HepG2 (cell line): ENCODE results near the gene CNOT2. TPM values are rescaled to one million over a fixed set of nuclear protein-coding genes. Genes with fewer than 3 reads are reported as not detected.

Experiments
- ADNP ChIP-seq: sonication (generic); formaldehyde crosslinking; IDR thresholded peaks from 2 replicates; pipeline ENCODE4 v1.4.0; 2020; ENCODE audit warnings: missing genetic modification reagents
- ATF4 ChIP-seq, 2 experiments: fragments of 450-650 bp in 1 of 2; sonication (generic) in 1 of 2; formaldehyde crosslinking; IDR thresholded peaks; 2 replicates each; pipeline versions ENCODE4 v1.5.0 to v1.8.0; 2020 to 2022; ENCODE audit warnings: mild to moderate bottlenecking in 1 of 2, missing genetic modification reagents in 1 of 2
- FOXK2 ChIP-seq: fragments of 450-650 bp; IDR thresholded peaks from 2 replicates; pipeline ENCODE4 v1.6.1; 2016
- HDAC6 ChIP-seq: fragments of 200-600 bp; sonication (generic); IDR thresholded peaks from 2 replicates; pipeline ENCODE4 v1.7.0; 2017; ENCODE audit warnings: mild to moderate bottlenecking, antibody characterized with exemption, low read length, low read depth
- MAFK ChIP-seq, 2 experiments: IDR thresholded peaks in 1 of 2; conservative IDR thresholded peaks in 1 of 2; 2 replicates each; pipeline ENCODE4 v1.6.1; 2011; ENCODE audit warnings: improper control_type of control experiment in 2 of 2, low read length in 2 of 2
- MED13 ChIP-seq: sonication (generic); formaldehyde crosslinking; IDR thresholded peaks from 2 replicates; pipeline ENCODE4 v1.5.0; 2020; ENCODE audit warnings: missing genetic modification reagents
- MTA1 ChIP-seq: sonication (generic); formaldehyde crosslinking; IDR thresholded peaks from 2 replicates; pipeline ENCODE4 v1.4.0; 2020; ENCODE audit warnings: missing genetic modification reagents, mild to moderate bottlenecking, borderline replicate concordance
- MTF1 ChIP-seq: sonication (generic); formaldehyde crosslinking; IDR thresholded peaks from 2 replicates; pipeline ENCODE4 v1.5.0; 2020; ENCODE audit warnings: missing genetic modification reagents
- RCOR2 ChIP-seq: IDR thresholded peaks from 2 replicates; pipeline ENCODE4 v1.6.1; 2016; ENCODE audit warnings: missing biosample characterization, missing genetic modification reagents
- RXRA ChIP-seq: sonication (generic); formaldehyde crosslinking; IDR thresholded peaks from 2 replicates; pipeline ENCODE4 v1.5.1; 2020; ENCODE audit warnings: missing genetic modification reagents
- SRSF1 ChIP-seq: fragments of 200-400 bp; formaldehyde crosslinking; optimal IDR thresholded peaks from 2 replicates; pipeline ENCODE3; 2017; ENCODE audit warnings: mild to moderate bottlenecking, low read depth, low read length, moderate library complexity
- TARDBP ChIP-seq: sonication (generic); formaldehyde crosslinking; IDR thresholded peaks from 2 replicates; pipeline ENCODE4 v1.8.0; 2022; ENCODE audit warnings: mild to moderate bottlenecking, missing genetic modification reagents
- TBX2 ChIP-seq: sonication (generic); formaldehyde crosslinking; IDR thresholded peaks from 2 replicates; pipeline ENCODE4 v1.5.0; 2020; ENCODE audit warnings: missing genetic modification reagents, mild to moderate bottlenecking, borderline replicate concordance
- TEAD2 ChIP-seq: sonication (generic); formaldehyde crosslinking; IDR thresholded peaks from 2 replicates; pipeline ENCODE4 v1.9.0; 2021; ENCODE audit warnings: missing genetic modification reagents
- TSC22D2 ChIP-seq: sonication (generic); formaldehyde crosslinking; IDR thresholded peaks from 2 replicates; pipeline ENCODE4 v1.5.1; 2020; ENCODE audit warnings: missing genetic modification reagents, mild to moderate bottlenecking, borderline replicate concordance
- ZBTB38 ChIP-seq: sonication (generic); formaldehyde crosslinking; IDR thresholded peaks from 2 replicates; pipeline ENCODE4 v1.5.1; 2020; ENCODE audit warnings: mild to moderate bottlenecking, missing genetic modification reagents
- ZFP36L1 ChIP-seq: sonication (generic); formaldehyde crosslinking; IDR thresholded peaks from 2 replicates; pipeline ENCODE4 v1.8.0; 2022; ENCODE audit warnings: mild to moderate bottlenecking, missing genetic modification reagents, moderate library complexity
- ZFP36L2 ChIP-seq: sonication (generic); formaldehyde crosslinking; IDR thresholded peaks from 2 replicates; pipeline ENCODE4 v1.4.0; 2020; ENCODE audit warnings: missing genetic modification reagents
- ZNF326 ChIP-seq: sonication (generic); formaldehyde crosslinking; IDR thresholded peaks from 2 replicates; pipeline ENCODE4 v1.4.0; 2020; ENCODE audit warnings: missing genetic modification reagents, borderline replicate concordance
- ZNF562 ChIP-seq: sonication (generic); formaldehyde crosslinking; IDR thresholded peaks from 2 replicates; pipeline ENCODE4 v1.8.0; 2022; ENCODE audit warnings: missing genetic modification reagents, borderline replicate concordance
- ZNF564 ChIP-seq: sonication (generic); formaldehyde crosslinking; IDR thresholded peaks from 2 replicates; pipeline ENCODE4 v1.8.1; 2023; ENCODE audit warnings: mild to moderate bottlenecking, missing genetic modification reagents
- ZNF710 ChIP-seq: sonication (generic); formaldehyde crosslinking; IDR thresholded peaks from 2 replicates; pipeline ENCODE4 v1.5.0; 2020; ENCODE audit warnings: mild to moderate bottlenecking, missing genetic modification reagents, borderline replicate concordance
- ZNF878 ChIP-seq: sonication (generic); formaldehyde crosslinking; IDR thresholded peaks from 2 replicates; pipeline ENCODE4 v1.8.1; 2023; ENCODE audit warnings: mild to moderate bottlenecking, missing genetic modification reagents, moderate library complexity
- polyA plus RNA-seq, 8 experiments: library from polyadenylated mRNA; depleted of rRNA in 3 of 8; stranded (reverse) in 7 of 8; unstranded in 1 of 8; fragments of >200 nt; fragmentation: Illumina TruSeq in 4 of 8; extraction: Trizol in 4 of 8; gene quantifications; 2 replicates each; pipeline versions ENCODE4 v1.2.1 to v1.2.3, GENCODE V29; 2011 to 2016; ENCODE audit warnings: low read depth in 4 of 8, missing spikeins in 1 of 8, mixed read lengths in 1 of 8; ENCODE audit not compliant: insufficient read depth in 1 of 8
- total RNA-seq, 5 experiments: library from RNA; depleted of rRNA; stranded (reverse); fragments of >200 nt; fragmentation: Illumina TruSeq; extraction: Trizol; gene quantifications; 2 replicates each; pipeline ENCODE4 v1.2.3, GENCODE V29; 2016; ENCODE audit warnings: low read depth in 1 of 5
- TF ChIP-seq, protein P1 (sequence below), 2 experiments: sonication (generic) in 1 of 2; formaldehyde crosslinking in 1 of 2; IDR thresholded peaks; 2 replicates each; pipeline versions ENCODE4 v1.4.0 to v1.6.1; 2018 to 2020; ENCODE audit warnings: missing genetic modification reagents in 2 of 2, borderline replicate concordance in 1 of 2, low read depth in 1 of 2, mild to moderate bottlenecking in 1 of 2, missing biosample characterization in 1 of 2

CNOT2 gene
- total and polyA plus RNA-seq, 2 of the 13 experiments (the other 11 are each of a cell fraction or from before 2014, with no cell fraction given): 54.5 to 76.6 TPM

DNA sequence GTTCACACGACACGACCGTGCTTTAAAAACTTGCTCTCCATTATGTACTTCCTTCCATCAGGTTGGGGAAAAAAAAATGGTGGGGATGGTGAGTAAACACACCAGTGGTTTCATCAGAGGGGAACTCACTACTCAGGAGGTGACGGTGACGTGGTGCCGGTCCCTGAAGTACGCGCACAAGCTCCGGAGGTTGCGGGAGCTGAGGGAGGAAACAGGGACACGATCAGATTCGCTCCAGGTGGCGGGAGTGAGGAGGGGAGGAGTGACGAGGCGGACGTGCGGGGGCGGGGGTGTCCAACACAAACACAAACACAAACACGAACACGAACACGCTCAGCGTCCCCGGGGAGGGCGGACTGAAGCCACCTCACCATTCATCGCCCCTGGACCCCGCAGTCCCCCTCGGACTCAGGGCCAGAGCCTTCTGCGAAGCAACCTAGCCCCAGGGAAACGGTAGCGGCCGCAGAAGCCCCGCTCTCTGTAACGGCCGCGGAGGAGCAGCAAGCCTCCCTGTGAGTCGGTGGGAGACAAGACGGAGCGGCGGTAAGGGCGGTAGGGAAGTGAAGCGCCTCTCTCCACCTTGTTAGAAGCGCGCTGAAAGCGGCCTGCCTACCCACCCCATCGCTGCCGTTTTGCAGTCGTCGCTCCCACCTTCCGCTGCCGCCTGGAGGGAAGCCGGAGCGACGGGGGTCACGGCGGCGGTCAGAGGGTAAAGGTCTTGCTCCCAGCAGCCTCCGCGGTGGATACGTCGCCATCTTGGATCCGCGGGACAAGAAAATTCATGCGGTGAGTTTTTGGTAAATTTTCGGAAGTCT lies at the start of gene CNOT2 (continued):
- TF ChIP-seq HDAC6 (no peak), ZNF878 (CRISPR knock-in tag) (no peak; the same call in 1 of the 2 replicates), SRSF1 (no peak), ZBTB38 (CRISPR knock-in tag) (0 out of 2 replicates have a peak, but pooled peaks have one; percentile 13), MTA1 (peak; percentile 69), TBX2 (CRISPR knock-in tag) (peak; percentile 79), TSC22D2 (CRISPR knock-in tag) (no peak), ZNF562 (CRISPR knock-in tag) (no peak), ZNF710 (no peak; the same call in 1 of the 2 replicates), ZNF326 (no peak), ZFP36L2 (CRISPR knock-in tag) (no peak), ZFP36L1 (CRISPR knock-in tag) (0 out of 2 replicates have a peak, but pooled peaks have one; percentile 10), MAFK (conservative IDR thresholded peaks at IDR 0.05 in 1 of 2, IDR thresholded peaks at IDR 0.05 in 1 of 2; ENCODE audit: low read length in 2 of 2) (no peak), RCOR2 (CRISPR knock-in tag) (no peak), TARDBP (CRISPR knock-in tag) (peak; percentile 90), RXRA (CRISPR knock-in tag) (peak; percentile 89), TEAD2 (CRISPR knock-in tag) (no peak), ATF4 (CRISPR knock-in tag; IDR thresholded peaks at IDR 0.05) (peak in 1 of 2 experiments; percentile 91; a peak in 2 of 4 replicates), ADNP (no peak), MED13 (CRISPR knock-in tag) (no peak), FOXK2 (peak; percentile 34; the same call in 1 of the 2 replicates), MTF1 (CRISPR knock-in tag) (no peak), ZNF564 (CRISPR knock-in tag) (peak; percentile 82)
- TF ChIP-seq, protein P1, sequence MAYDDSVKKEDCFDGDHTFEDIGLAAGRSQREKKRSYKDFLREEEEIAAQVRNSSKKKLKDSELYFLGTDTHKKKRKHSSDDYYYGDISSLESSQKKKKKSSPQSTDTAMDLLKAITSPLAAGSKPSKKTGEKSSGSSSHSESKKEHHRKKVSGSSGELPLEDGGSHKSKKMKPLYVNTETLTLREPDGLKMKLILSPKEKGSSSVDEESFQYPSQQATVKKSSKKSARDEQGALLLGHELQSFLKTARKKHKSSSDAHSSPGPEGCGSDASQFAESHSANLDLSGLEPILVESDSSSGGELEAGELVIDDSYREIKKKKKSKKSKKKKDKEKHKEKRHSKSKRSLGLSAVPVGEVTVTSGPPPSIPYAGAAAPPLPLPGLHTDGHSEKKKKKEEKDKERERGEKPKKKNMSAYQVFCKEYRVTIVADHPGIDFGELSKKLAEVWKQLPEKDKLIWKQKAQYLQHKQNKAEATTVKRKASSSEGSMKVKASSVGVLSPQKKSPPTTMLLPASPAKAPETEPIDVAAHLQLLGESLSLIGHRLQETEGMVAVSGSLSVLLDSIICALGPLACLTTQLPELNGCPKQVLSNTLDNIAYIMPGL (CRISPR knock-in tag; IDR thresholded peaks at IDR 0.05; ENCODE audit: borderline replicate concordance in 1 of 2, low read depth in 1 of 2): peak; percentile 62 to 86
